Stomach (tissue), 9 donors: ENCODE measurements around the gene TRIM46. TPM values are rescaled to one million over a fixed set of nuclear protein-coding genes. Genes with fewer than 3 reads are reported as not detected.
A peak's percentile ranks its signal among the peaks of the same experiment; 100 is the strongest.
"Not testable (repeated sequence)": the region's sequence is repeated elsewhere in the genome, so short reads cannot be mapped to it uniquely, and the experiment has no call there.

Experiments used
- DNase-seq, 2 donors: peaks; one replicate each; pipeline versions ENCODE4 v3.0.0 to v3.0.0-alpha.2; 2013 to 2019
- H3K27ac ChIP-seq, 5 donors: fragments of 200-600 bp in 4 of 5; sonication (generic) in 4 of 5; one replicate each; pipeline ENCODE4 v1.5.1; 2013 to 2019; ENCODE audit warnings: mild to moderate bottlenecking in 1 of 5, moderate library complexity in 1 of 5
- H3K27me3 ChIP-seq, 3 donors: fragments of 200-600 bp; sonication (generic); one replicate each; pipeline ENCODE4 v1.5.1; 2017 to 2019; ENCODE audit warnings: mixed run types in 1 of 3
- H3K36me3 ChIP-seq, 4 donors: fragments of 200-600 bp; sonication (generic); 1 replicate in 3 of 4; 2 replicates in 1 of 4; pipeline ENCODE4 v1.5.1; 2016 to 2019
- H3K4me1 ChIP-seq, 4 donors: fragments of 200-600 bp; sonication (generic); one replicate each; pipeline ENCODE4 v1.5.1; 2016 to 2019
- H3K4me3 ChIP-seq, 4 donors: fragments of 200-600 bp; sonication (generic) in 3 of 4; one replicate each; pipeline ENCODE4 v1.5.1; 2016 to 2019; ENCODE audit warnings: mild to moderate bottlenecking in 1 of 4
- H3K9me3 ChIP-seq, 4 donors: fragments of 200-600 bp; sonication (generic); one replicate each; pipeline ENCODE4 v1.5.1; 2016 to 2019
- CTCF ChIP-seq, 7 experiments: fragments of 450-650 bp in 4 of 7; fragments of 200-600 bp in 3 of 7; sonication (generic) in 3 of 7; IDR thresholded peaks; one replicate each; pipeline ENCODE4 v1.5.1; 2016 to 2019; ENCODE audit warnings: antibody characterized with exemption in 7 of 7, control low read depth in 2 of 7, mild to moderate bottlenecking in 1 of 7
- EP300 ChIP-seq: sonication (generic); formaldehyde crosslinking; IDR thresholded peaks from one replicate; pipeline ENCODE4 v1.6.1; 2017; ENCODE audit warnings: antibody characterized with exemption
- POLR2A ChIP-seq, 4 donors: fragments of 450-650 bp; IDR thresholded peaks; one replicate each; pipeline ENCODE4 v1.6.1; 2016; ENCODE audit warnings: antibody characterized with exemption in 4 of 4, control low read depth in 2 of 4, mild to moderate bottlenecking in 1 of 4, moderate library complexity in 1 of 4
- POLR2AphosphoS5 ChIP-seq, 3 donors: sonication (generic); formaldehyde crosslinking; IDR thresholded peaks; one replicate each; pipeline ENCODE4 v1.6.1; 2016; ENCODE audit warnings: antibody characterized with exemption in 3 of 3
- WGBS, 5 donors: extraction: QIAGEN DNeasy Blood & Tissue Kit in 3 of 5; methylation state at CpG; one replicate each; pipeline versions ENCODE4 v1.1.5 to v1.1.7; 2013 to 2018; 5-methylcytosine and 5-hydroxymethylcytosine counted together
- intact Hi-C: fragments of 100-400 bp; cut with DNase I; formaldehyde crosslinking; loops from one replicate; pipeline ENCODE4 v1.15.1; 2023; ENCODE audit warnings: low total_unique reads
- polyA plus RNA-seq, 3 donors: library from polyadenylated mRNA; stranded (reverse); fragments of 200-250 nt; gene quantifications; one replicate each; pipeline ENCODE4 v1.2.3, GENCODE V29; 2013
- total RNA-seq, 5 donors: library from RNA; depleted of rRNA; stranded (reverse); fragments of >200 nt; gene quantifications; one replicate each; pipeline versions ENCODE4 v1.1.0 to v1.2.3, GENCODE V29; 2014 to 2016
- donor health status: healthy with polysubstance abuse.
- donor health status: Bipolar disorder and iron deficiency.
- donor health status: healthy.

TRIM46 gene
- total and polyA plus RNA-seq, 8 donors = 0.58 to 16.9 (median 0.71) TPM; not detected in 2

GRCh38 chr1:155218854-155219591 lies 45.4 kb downstream of the TRIM46 start:
- H3K27me3 ChIP-seq = no peaks in the 10 kb centered on the region
- H3K27ac ChIP-seq = peak overlapping the region in 1 of 5 donors; percentile 5
- H3K36me3 ChIP-seq = peaks cover 0 to 19% (median 11%) of the 10 kb centered on the region in 4 donors
- H3K4me3 ChIP-seq = peak overlapping the region in 1 of 4 donors; percentile 5
- peaks cover 5 to 14% (median 9%) of the 10 kb centered on the region in 4 donors for H3K4me1 ChIP-seq
- WGBS, 5 donors = 35 to 43% (median 41%) methylated on average over 7 of the region's 7 CpGs
- H3K9me3 ChIP-seq = no peaks in the 10 kb centered on the region
- DNase-seq = peak in 1 of 2 donors; percentile 87
- TF ChIP-seq POLR2AphosphoS5 (IDR thresholded peaks at IDR 0.05) (peak in 1 of 3 donors; percentile 57), POLR2A (IDR thresholded peaks at IDR 0.05) (no peak)
- intact Hi-C loops = no loop called here

- peak in 1 of 2 donors; percentile 69 for DNase-seq
- Histone ChIP-seq H3K27ac (peak overlapping the region in 1 of 5 donors; percentile 5), H3K4me1 (peaks cover 5 to 20% (median 9%) of the 10 kb centered on the region in 4 donors), H3K36me3 (peaks cover 0 to 17% (median 10%) of the 10 kb centered on the region in 4 donors), H3K27me3 (no peaks in the 10 kb centered on the region), H3K4me3 (peak overlapping the region in 1 of 4 donors; percentile 5), H3K9me3 (no peaks in the 10 kb centered on the region)
- no peak for TF ChIP-seq EP300
- no peak for TF ChIP-seq POLR2A (IDR thresholded peaks at IDR 0.05)
- TF ChIP-seq CTCF (IDR thresholded peaks at IDR 0.05) = no peak
- no peak for TF ChIP-seq POLR2AphosphoS5 (IDR thresholded peaks at IDR 0.05)
- intact Hi-C loops = loop anchor here (10.0 kb wide), 1 partner anchor 45 kb away; the partner anchor contains the start of genes KRTCAP2 and TRIM46
- 6 to 21% (median 9%) methylated on average over 1 of the region's 1 CpG for WGBS, 5 donors
Measured at GRCh38 chr1:155219592-155220031, 46.0 kb downstream of the TRIM46 start.

- not testable (repeated sequence) for H3K9me3 ChIP-seq, DNase-seq, H3K36me3 ChIP-seq, H3K27ac ChIP-seq, H3K27me3 ChIP-seq, H3K4me3 ChIP-seq
- intact Hi-C loops = loop anchor here (10.0 kb wide), 1 partner anchor 46 kb away; the partner anchor contains the start of genes KRTCAP2 and TRIM46
- WGBS, 5 donors = 81 to 87% (median 84%) methylated on average over 10 of the region's 10 CpGs
- H3K4me1 ChIP-seq = peaks cover 5 to 28% (median 11%) of the 10 kb centered on the region in 4 donors
Measured at GRCh38 chr1:155220211-155220965, 46.7 kb downstream of the TRIM46 start.

GRCh38 chr1:155223047-155223446 lies 49.4 kb downstream of the TRIM46 start:
- Histone ChIP-seq H3K4me1 (peaks cover 11 to 49% (median 28%) of the 10 kb centered on the region in 4 donors), H3K4me3 (no peak overlapping the region), H3K9me3 (no peaks in the 10 kb centered on the region), H3K27me3 (no peaks in the 10 kb centered on the region), H3K36me3 (no peaks in the 10 kb centered on the region), H3K27ac (no peak overlapping the region)
- no peak for TF ChIP-seq EP300
- no peak for TF ChIP-seq POLR2A (IDR thresholded peaks at IDR 0.05)
- no peak for TF ChIP-seq POLR2AphosphoS5 (IDR thresholded peaks at IDR 0.05)
- no peak for TF ChIP-seq CTCF (IDR thresholded peaks at IDR 0.05)
- intact Hi-C loops = loop anchor here (10.0 kb wide), 1 partner anchor 48 kb away; the partner anchor contains the start of genes KRTCAP2 and TRIM46
- no peak for DNase-seq
- WGBS, 5 donors = 74 to 86% (median 83%) methylated on average over 7 of the region's 7 CpGs

- not testable (repeated sequence) for DNase-seq, H3K27me3 ChIP-seq, H3K9me3 ChIP-seq, H3K36me3 ChIP-seq, H3K4me3 ChIP-seq
- 82 to 99% (median 95%) methylated on average over 8 of the region's 8 CpGs for WGBS, 5 donors
- Histone ChIP-seq H3K27ac (peak overlapping the region in 4 of 5 donors; percentile 36 to 94 (median 78)), H3K4me1 (peaks cover 7 to 39% (median 23%) of the 10 kb centered on the region in 4 donors)
- intact Hi-C loops = loop anchor here (10.0 kb wide), 1 partner anchor 51 kb away; the partner anchor contains the start of genes KRTCAP2 and TRIM46
Measured at GRCh38 chr1:155225404-155225759, 51.7 kb downstream of the TRIM46 start.
